ENCODE data around the gene AP4E1. TPM values are rescaled to one million over a fixed set of nuclear protein-coding genes. Genes with fewer than 3 reads are reported as not detected.
"Not testable (repeated sequence)": the region's sequence is repeated elsewhere in the genome, so short reads cannot be mapped to it uniquely, and the experiment has no call there.

AP4E1 gene
- total and polyA plus RNA-seq, 2 donors (not counting 3 experiments of a cell fraction or from before 2014, with no cell fraction given) = 1.6 to 9.8 TPM

DNA sequence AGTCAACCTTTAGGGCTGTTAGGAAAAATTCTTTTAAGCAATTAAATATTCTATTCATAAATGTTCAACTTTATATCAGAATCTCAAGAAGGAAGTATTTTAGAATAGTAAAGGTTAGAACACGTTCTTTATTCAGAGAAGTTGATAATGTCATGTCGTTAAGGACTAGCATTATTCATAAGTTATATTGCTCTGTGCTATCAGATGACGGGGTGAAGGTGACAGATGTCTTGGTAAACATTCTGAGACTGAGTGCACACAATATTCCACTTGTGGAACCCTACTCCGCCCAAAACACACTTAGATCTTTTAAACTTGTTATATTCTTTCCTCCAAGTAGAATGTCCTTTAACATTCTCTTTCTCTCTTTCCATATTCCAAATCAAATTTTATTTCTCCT lies 7.9 kb downstream of the AP4E1 start:
- ChIA-PET POLR2A (no interaction called here), CTCF (no interaction called here)
- H4K20me1 ChIP-seq (replicated peaks; ENCODE audit: control insufficient read depth, extremely low read depth, insufficient read depth, low read length) = no peaks in the 10 kb centered on the region
- no peak overlapping the region for H3K4me2 ChIP-seq (ENCODE audit: insufficient read depth, low read length)
- H3K4me1 ChIP-seq (ENCODE audit: control insufficient read depth, extremely low read depth, insufficient read depth, low read length) = no peaks in the 10 kb centered on the region
- H3K27ac ChIP-seq (ENCODE audit: insufficient read depth, low read depth, low read length) = no peak overlapping the region
- H2AFZ ChIP-seq (ENCODE audit: low read depth, low read length) = no peak overlapping the region
- no peaks in the 10 kb centered on the region for H3K9me3 ChIP-seq (replicated peaks; ENCODE audit: control insufficient read depth, insufficient read depth, low read length)
- H3K4me3 ChIP-seq (replicated peaks in 1 of 3; ENCODE audit: insufficient read depth in 1 of 3, low read depth in 1 of 3, low read length in 3 of 3) = no peak overlapping the region
- dilution Hi-C loops (cut with MboI; ENCODE audit: extremely low pct_ligation_motif_present, low sequenced_read_pairs) = no loop called here
- peaks cover 4 to 10% of the 10 kb centered on the region in 2 experiments for H3K36me3 ChIP-seq (ENCODE audit: control insufficient read depth in 2 of 2, extremely low read depth in 1 of 2, insufficient read depth in 2 of 2, low read length in 2 of 2)
- H3K9me1 ChIP-seq (replicated peaks; ENCODE audit: control insufficient read depth, extremely low read depth, insufficient read depth, low read length) = no peaks in the 10 kb centered on the region
- H3K79me2 ChIP-seq (ENCODE audit: control insufficient read depth, insufficient read depth, low read length) = no peaks in the 10 kb centered on the region
- no peak for FAIRE-seq
- no peak for DNase-seq (ENCODE audit: low read depth, low spot score)
- intact Hi-C loops (cut with micrococcal nuclease) = no loop called here
- H3K9ac ChIP-seq (replicated peaks; ENCODE audit: extremely low read depth, insufficient read depth, low read length) = no peak overlapping the region
- BruUV-seq (replicated peaks) = no TSS peak
- H3K27me3 ChIP-seq (ENCODE audit: control insufficient read depth in 2 of 2, insufficient read depth in 2 of 2, low read length in 2 of 2) = no peaks in the 10 kb centered on the region
- TF ChIP-seq EZH2 (IDR thresholded peaks at IDR 0.05; ENCODE audit: borderline replicate concordance, low read depth, low read length, severe bottlenecking) (no peak), GATA2 (IDR thresholded peaks at IDR 0.05; ENCODE audit: insufficient read depth, insufficient read length, low read depth, low read length) (no peak), CTCF (IDR thresholded peaks at IDR 0.05; ENCODE audit: extremely low read depth in 1 of 2, insufficient read depth in 1 of 2, low read depth in 1 of 2, low read length in 2 of 2) (no peak), POLR2AphosphoS5 (IDR thresholded peaks at IDR 0.05; ENCODE audit: insufficient read depth, low read depth, low read length) (no peak), MAX (IDR thresholded peaks at IDR 0.05; ENCODE audit: insufficient read depth, insufficient read length) (no peak), POLR2A (IDR thresholded peaks at IDR 0.05; ENCODE audit: low read depth, low read length) (no peak), MYC (IDR thresholded peaks at IDR 0.05; ENCODE audit: low read depth, low read length) (no peak), FOS (IDR thresholded peaks at IDR 0.05; ENCODE audit: borderline replicate concordance, insufficient read depth, low read length) (no peak), JUN (IDR thresholded peaks at IDR 0.05; ENCODE audit: borderline replicate concordance, insufficient read depth, insufficient read length, low read depth) (no peak)

GRCh38 chr15:50919359-50919758 lies 10.9 kb downstream of the AP4E1 start:
- POLR2A ChIA-PET; H3K4me2 ChIP-seq (ENCODE audit: insufficient read depth, low read length); H3K27ac ChIP-seq (ENCODE audit: insufficient read depth, low read depth, low read length); H3K27me3 ChIP-seq (ENCODE audit: control insufficient read depth in 2 of 2, insufficient read depth in 2 of 2, low read length in 2 of 2); H3K4me1 ChIP-seq (ENCODE audit: control insufficient read depth, extremely low read depth, insufficient read depth, low read length); FAIRE-seq; H3K9ac ChIP-seq (replicated peaks; ENCODE audit: extremely low read depth, insufficient read depth, low read length); H3K9me1 ChIP-seq (replicated peaks; ENCODE audit: control insufficient read depth, extremely low read depth, insufficient read depth, low read length); CTCF ChIA-PET; H3K4me3 ChIP-seq (replicated peaks in 1 of 3; ENCODE audit: insufficient read depth in 1 of 3, low read depth in 1 of 3, low read length in 3 of 3); intact Hi-C loops (cut with micrococcal nuclease); DNase-seq (ENCODE audit: low read depth, low spot score); H3K9me3 ChIP-seq (replicated peaks; ENCODE audit: control insufficient read depth, insufficient read depth, low read length); BruUV-seq (replicated peaks); H2AFZ ChIP-seq (ENCODE audit: low read depth, low read length); dilution Hi-C loops (cut with MboI; ENCODE audit: extremely low pct_ligation_motif_present, low sequenced_read_pairs); H4K20me1 ChIP-seq (replicated peaks; ENCODE audit: control insufficient read depth, extremely low read depth, insufficient read depth, low read length); H3K79me2 ChIP-seq (ENCODE audit: control insufficient read depth, insufficient read depth, low read length); H3K36me3 ChIP-seq (ENCODE audit: control insufficient read depth in 2 of 2, extremely low read depth in 1 of 2, insufficient read depth in 2 of 2, low read length in 2 of 2): not testable (repeated sequence)

Measured in endothelial cell of umbilical vein (primary cell).